ENCODE measurements around the gene PRKD1.

Gene PRKD1

GRCh38 chr14:29649170-29649569 lies 278.5 kb downstream of the PRKD1 start:
- no peak for TF ChIP-seq SNAI2 (CRISPR knock-in tag; IDR thresholded peaks at IDR 0.05)
- TF ChIP-seq, protein P1, sequence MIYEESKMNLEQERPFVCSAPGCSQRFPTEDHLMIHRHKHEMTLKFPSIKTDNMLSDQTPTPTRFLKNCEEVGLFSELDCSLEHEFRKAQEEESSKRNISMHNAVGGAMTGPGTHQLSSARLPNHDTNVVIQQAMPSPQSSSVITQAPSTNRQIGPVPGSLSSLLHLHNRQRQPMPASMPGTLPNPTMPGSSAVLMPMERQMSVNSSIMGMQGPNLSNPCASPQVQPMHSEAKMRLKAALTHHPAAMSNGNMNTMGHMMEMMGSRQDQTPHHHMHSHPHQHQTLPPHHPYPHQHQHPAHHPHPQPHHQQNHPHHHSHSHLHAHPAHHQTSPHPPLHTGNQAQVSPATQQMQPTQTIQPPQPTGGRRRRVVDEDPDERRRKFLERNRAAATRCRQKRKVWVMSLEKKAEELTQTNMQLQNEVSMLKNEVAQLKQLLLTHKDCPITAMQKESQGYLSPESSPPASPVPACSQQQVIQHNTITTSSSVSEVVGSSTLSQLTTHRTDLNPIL (CRISPR knock-in tag; IDR thresholded peaks at IDR 0.05; ENCODE audit: low read depth): no peak
- no peak for TF ChIP-seq ZFP30 (CRISPR knock-in tag; IDR thresholded peaks at IDR 0.05)
- TF ChIP-seq OSR1 (CRISPR knock-in tag; IDR thresholded peaks at IDR 0.05): no peak
- no peak for TF ChIP-seq ISL1 (CRISPR knock-in tag; IDR thresholded peaks at IDR 0.05)
- no peak for TF ChIP-seq PATZ1 (CRISPR knock-in tag; IDR thresholded peaks at IDR 0.05; ENCODE audit: borderline replicate concordance)
- no peak for TF ChIP-seq TCF4 (CRISPR knock-in tag; IDR thresholded peaks at IDR 0.05; ENCODE audit: borderline replicate concordance)
- no peak for TF ChIP-seq CSDC2 (CRISPR knock-in tag; IDR thresholded peaks at IDR 0.05)
- TF ChIP-seq RARB (CRISPR knock-in tag; IDR thresholded peaks at IDR 0.05): no peak
- no peak for TF ChIP-seq BACH2 (CRISPR knock-in tag; IDR thresholded peaks at IDR 0.05; ENCODE audit: borderline replicate concordance)
- TF ChIP-seq GLIS3 (CRISPR knock-in tag; IDR thresholded peaks at IDR 0.05): no peak

GRCh38 chr14:29648045-29648444 lies 279.6 kb downstream of the PRKD1 start:
- ATAC-seq: no peak
- no peak for TF ChIP-seq RARB (CRISPR knock-in tag; IDR thresholded peaks at IDR 0.05)
- TF ChIP-seq, protein P1 (CRISPR knock-in tag; IDR thresholded peaks at IDR 0.05; ENCODE audit: low read depth): no peak
- no peak for TF ChIP-seq ESRRG (CRISPR knock-in tag; IDR thresholded peaks at IDR 0.05)

More at GRCh38 chr14:29649170-29649569, 278.5 kb downstream of the PRKD1 start:
- no peak for ATAC-seq

DNA sequence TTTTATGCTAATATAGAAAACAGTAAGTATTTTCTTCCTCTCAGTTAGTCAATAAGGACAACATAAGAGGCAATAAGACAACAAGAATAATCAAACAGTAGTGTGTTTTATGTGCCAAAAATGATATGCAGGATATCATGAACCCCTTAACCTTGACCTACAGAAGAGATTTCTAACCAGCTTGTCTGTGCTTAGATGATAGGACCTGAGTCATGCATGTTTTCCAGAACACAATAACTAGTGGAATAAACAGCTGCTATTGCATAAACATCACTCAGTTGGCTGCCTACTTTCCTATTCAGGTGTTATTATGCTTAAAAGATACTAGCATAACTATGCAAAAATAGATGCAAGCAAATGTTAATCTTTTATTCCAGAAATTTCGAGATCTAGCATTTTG lies 282.5 kb downstream of the PRKD1 start:
- ATAC-seq: no peak
- TF ChIP-seq, protein P2, sequence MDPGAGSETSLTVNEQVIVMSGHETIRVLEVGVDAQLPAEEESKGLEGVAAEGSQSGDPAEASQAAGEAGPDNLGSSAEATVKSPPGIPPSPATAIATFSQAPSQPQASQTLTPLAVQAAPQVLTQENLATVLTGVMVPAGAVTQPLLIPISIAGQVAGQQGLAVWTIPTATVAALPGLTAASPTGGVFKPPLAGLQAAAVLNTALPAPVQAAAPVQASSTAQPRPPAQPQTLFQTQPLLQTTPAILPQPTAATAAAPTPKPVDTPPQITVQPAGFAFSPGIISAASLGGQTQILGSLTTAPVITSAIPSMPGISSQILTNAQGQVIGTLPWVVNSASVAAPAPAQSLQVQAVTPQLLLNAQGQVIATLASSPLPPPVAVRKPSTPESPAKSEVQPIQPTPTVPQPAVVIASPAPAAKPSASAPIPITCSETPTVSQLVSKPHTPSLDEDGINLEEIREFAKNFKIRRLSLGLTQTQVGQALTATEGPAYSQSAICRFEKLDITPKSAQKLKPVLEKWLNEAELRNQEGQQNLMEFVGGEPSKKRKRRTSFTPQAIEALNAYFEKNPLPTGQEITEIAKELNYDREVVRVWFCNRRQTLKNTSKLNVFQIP (CRISPR knock-in tag; IDR thresholded peaks at IDR 0.05; ENCODE audit: borderline replicate concordance, low read depth): no peak
- TF ChIP-seq CSDC2 (CRISPR knock-in tag; IDR thresholded peaks at IDR 0.05) (no peak), ARNTL (CRISPR knock-in tag; IDR thresholded peaks at IDR 0.05; ENCODE audit: borderline replicate concordance, low read depth) (no peak), PPARA (CRISPR knock-in tag; IDR thresholded peaks at IDR 0.05; ENCODE audit: borderline replicate concordance) (no peak), TOX (CRISPR knock-in tag; IDR thresholded peaks at IDR 0.05; ENCODE audit: borderline replicate concordance) (no peak)

DNA sequence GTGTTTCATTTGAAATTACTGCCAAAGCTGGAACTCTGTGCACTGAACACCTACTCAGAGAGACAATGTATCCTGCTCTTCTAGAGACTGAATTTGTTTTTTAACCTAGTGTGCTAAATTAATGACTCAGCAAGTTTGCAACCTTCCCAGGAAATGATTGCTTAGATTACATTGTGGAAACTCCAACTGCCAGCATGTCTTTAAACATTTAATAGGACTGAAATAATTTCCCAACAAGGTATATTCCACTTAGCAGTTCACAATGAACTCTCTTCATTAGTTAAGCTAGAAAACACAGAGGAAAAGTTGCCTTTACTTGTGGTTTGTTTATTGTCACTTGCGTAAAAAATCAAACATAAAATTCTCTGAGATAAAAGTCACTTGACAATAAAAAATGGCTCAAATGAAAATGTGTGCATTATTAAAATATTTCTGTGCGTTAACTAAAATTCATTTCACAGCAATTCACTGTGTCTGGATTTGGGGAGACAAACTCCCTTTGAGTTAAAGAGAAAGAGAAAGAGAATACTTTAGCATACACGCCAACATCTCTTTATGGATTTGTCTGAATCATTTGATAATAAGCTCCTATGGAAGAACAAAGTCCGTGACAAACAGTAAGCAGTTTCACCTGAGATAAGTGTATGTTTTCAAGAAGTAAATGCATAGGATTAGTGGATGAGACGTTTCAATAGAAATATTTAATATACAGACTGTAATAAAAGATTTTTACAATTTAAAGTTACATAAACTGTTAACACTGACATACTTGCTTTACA lies 284.0 kb downstream of the PRKD1 start:
- no peak for TF ChIP-seq RARB (CRISPR knock-in tag; IDR thresholded peaks at IDR 0.05)
- TF ChIP-seq ARNTL (CRISPR knock-in tag; IDR thresholded peaks at IDR 0.05; ENCODE audit: borderline replicate concordance, low read depth): no peak
- TF ChIP-seq, protein P3, sequence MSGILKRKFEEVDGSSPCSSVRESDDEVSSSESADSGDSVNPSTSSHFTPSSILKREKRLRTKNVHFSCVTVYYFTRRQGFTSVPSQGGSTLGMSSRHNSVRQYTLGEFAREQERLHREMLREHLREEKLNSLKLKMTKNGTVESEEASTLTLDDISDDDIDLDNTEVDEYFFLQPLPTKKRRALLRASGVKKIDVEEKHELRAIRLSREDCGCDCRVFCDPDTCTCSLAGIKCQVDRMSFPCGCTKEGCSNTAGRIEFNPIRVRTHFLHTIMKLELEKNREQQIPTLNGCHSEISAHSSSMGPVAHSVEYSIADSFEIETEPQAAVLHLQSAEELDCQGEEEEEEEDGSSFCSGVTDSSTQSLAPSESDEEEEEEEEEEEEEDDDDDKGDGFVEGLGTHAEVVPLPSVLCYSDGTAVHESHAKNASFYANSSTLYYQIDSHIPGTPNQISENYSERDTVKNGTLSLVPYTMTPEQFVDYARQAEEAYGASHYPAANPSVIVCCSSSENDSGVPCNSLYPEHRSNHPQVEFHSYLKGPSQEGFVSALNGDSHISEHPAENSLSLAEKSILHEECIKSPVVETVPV (CRISPR knock-in tag; IDR thresholded peaks at IDR 0.05): no peak
- ATAC-seq: no peak

DNA sequence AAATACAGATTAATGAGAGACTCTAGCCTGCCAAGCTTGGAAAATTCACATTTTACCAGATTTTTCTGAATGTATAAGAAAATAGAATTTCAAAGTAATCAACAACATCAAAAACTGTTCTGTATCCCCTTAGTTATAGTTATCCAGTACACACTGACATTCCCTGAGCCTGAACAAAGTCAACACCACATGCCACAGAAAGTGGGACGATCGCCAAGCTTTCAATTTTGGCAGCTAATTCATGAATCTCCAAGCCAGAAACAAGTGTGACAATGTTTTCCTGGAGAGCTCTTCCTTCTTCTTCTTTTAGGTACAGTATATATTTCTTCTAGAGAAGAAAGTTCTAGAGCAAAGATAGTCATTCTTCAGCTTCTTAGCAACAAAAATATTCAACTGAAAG lies 290.2 kb downstream of the PRKD1 start:
- ATAC-seq: no peak
- TF ChIP-seq PATZ1 (CRISPR knock-in tag; IDR thresholded peaks at IDR 0.05; ENCODE audit: borderline replicate concordance) (no peak), OSR1 (CRISPR knock-in tag; IDR thresholded peaks at IDR 0.05) (no peak), ZFP3 (CRISPR knock-in tag; IDR thresholded peaks at IDR 0.05) (no peak), ARNTL (CRISPR knock-in tag; IDR thresholded peaks at IDR 0.05; ENCODE audit: borderline replicate concordance, low read depth) (no peak)
- TF ChIP-seq, protein P1 (CRISPR knock-in tag; IDR thresholded peaks at IDR 0.05; ENCODE audit: low read depth): no peak
- TF ChIP-seq, protein P3 (CRISPR knock-in tag; IDR thresholded peaks at IDR 0.05): no peak

Data from SK-N-SH treated with all-trans-retinoic acid at 6 μM for 48 hours (cell line).